ENCODE results near the gene HMX3. TPM values are rescaled to one million over a fixed set of nuclear protein-coding genes. Genes with fewer than 3 reads are reported as not detected.

Gene HMX3
- total RNA-seq, 1 donor from 2014 or later: not detected

DNA sequence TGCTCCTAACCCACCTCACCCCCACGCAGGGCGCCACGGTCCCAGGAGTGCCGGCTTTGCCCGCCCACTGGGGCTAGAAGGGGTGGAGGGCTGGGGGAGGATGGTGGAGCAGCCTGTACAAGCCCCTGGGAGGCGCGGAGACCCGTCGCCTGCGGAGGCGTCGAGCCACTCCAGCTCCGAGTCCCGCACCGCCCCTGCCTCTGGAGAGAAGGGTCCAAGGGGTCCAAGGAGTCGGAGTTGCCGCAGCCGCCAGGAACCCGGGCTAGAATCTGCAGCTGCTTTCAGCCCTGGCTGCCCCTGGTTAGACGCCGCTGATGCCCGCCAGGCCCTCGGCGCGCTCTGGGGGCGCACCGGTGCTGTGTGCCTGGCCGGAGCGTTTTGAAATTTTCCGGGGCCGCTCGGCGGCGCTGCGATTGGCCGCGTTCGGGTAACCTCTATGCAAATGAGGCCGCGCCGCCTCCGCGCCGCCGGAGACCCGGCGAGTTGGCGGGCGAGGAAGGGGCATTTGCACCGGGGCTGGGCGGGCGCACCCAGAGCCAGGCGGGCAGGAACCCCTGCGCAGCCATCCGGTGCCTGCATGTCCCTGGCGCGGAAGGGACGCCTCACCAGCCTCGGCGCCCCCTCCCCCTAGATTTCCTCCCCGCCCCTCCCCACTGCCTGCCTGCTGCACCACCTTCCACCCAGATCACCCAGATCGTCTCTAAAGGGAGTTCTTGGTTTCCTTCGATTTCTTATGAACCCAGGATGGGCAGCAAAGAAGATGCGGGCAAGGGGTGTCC, 12.1 kb downstream of the HMX3 start, which contains the start of gene HMX2:
TSS of gene HMX2 (plus strand) at position 502 of the 779 bp plus-strand sequence. CDS start at position 745, 243 bp downstream.
- no peaks in the 10 kb centered on the region for H3K9me3 ChIP-seq (ENCODE audit: insufficient read depth, low read depth, low read length)
- no peak within 1 kb of the TSS for H3K9ac ChIP-seq (ENCODE audit: low read length)
- H3K27ac Mint-ChIP-seq (ENCODE audit: unreplicated experiment): peak within 1 kb of the TSS; percentile 81
- H3K79me2 ChIP-seq (ENCODE audit: insufficient read depth, low read length): no peaks in the 10 kb centered on the region
- FAIRE-seq (no peak), DNase-seq (ENCODE audit: low read depth) (no peak)
- H3K36me3 Mint-ChIP-seq (ENCODE audit: low read depth, unreplicated experiment): peaks cover 4% of the 10 kb centered on the region
- no peak within 1 kb of the TSS for H3K27ac ChIP-seq (ENCODE audit: low read depth, low read length)
- H3K4me3 Mint-ChIP-seq (ENCODE audit: unreplicated experiment): no peak within 1 kb of the TSS
- no peaks in the 10 kb centered on the region for H3K36me3 ChIP-seq (ENCODE audit: insufficient read depth, low read length)
- peaks cover 97% of the 10 kb centered on the region for H3K27me3 ChIP-seq (ENCODE audit: insufficient read depth, low read length)
- H3K4me1 Mint-ChIP-seq (ENCODE audit: low read depth, unreplicated experiment): no peaks in the 10 kb centered on the region
- H3K9me3 Mint-ChIP-seq (ENCODE audit: unreplicated experiment): peaks cover 21% of the 10 kb centered on the region
- H2AFZ ChIP-seq (ENCODE audit: low read depth, low read length): no peak within 1 kb of the TSS
- H3K27me3 Mint-ChIP-seq (ENCODE audit: low read depth, unreplicated experiment): peaks cover 78% of the 10 kb centered on the region
- H3K4me3 ChIP-seq (ENCODE audit: insufficient read depth, low read depth, low read length): no peak within 1 kb of the TSS
- peaks cover 5% of the 10 kb centered on the region for H3K4me1 ChIP-seq (ENCODE audit: insufficient read depth, low read length)
- H4K20me1 ChIP-seq (ENCODE audit: insufficient read depth, low read length): peaks cover 16% of the 10 kb centered on the region
- TF ChIP-seq, protein P1, sequence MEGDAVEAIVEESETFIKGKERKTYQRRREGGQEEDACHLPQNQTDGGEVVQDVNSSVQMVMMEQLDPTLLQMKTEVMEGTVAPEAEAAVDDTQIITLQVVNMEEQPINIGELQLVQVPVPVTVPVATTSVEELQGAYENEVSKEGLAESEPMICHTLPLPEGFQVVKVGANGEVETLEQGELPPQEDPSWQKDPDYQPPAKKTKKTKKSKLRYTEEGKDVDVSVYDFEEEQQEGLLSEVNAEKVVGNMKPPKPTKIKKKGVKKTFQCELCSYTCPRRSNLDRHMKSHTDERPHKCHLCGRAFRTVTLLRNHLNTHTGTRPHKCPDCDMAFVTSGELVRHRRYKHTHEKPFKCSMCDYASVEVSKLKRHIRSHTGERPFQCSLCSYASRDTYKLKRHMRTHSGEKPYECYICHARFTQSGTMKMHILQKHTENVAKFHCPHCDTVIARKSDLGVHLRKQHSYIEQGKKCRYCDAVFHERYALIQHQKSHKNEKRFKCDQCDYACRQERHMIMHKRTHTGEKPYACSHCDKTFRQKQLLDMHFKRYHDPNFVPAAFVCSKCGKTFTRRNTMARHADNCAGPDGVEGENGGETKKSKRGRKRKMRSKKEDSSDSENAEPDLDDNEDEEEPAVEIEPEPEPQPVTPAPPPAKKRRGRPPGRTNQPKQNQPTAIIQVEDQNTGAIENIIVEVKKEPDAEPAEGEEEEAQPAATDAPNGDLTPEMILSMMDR (IDR thresholded peaks at IDR 0.05; ENCODE audit: insufficient read depth, low read depth, low read length): no peak
- TF ChIP-seq EZH2 (IDR thresholded peaks at IDR 0.05; ENCODE audit: insufficient read depth, low read length): peak; percentile 70
- H3K4me2 ChIP-seq (ENCODE audit: low read length): peak within 1 kb of the TSS; percentile 5

DNA sequence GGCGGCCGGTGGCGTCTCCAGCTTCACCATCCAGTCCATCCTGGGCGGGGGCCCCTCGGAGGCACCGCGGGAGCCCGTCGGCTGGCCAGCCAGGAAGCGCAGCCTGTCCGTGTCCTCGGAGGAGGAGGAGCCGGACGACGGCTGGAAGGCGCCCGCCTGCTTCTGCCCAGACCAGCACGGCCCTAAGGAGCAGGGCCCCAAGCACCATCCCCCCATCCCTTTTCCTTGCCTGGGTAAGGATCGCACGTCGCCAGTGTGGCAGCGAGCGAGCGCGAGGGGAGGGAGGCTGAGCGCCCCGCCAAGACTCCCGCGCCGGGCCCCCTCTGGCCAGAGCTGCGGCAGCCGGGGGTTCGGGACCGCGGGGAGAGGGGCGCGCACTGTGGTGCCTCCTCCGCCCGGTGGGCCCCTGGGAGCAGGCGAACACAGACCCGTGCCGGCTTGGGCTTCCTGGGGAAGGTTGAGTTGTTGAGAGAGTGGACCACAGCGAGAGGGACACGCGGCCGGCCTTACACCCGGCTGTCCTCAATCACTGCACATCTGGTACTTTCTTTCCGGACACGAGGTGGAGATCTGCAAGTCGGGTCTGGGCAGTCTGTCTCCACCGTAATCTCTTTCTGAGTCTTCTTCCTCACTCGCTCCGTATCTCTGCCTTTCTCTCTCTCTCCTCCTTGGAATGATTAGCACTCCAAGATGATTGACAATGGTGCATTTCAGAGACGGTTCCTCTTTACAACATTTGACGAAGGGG, 12.8 kb downstream of the HMX3 start:
- Mint-ChIP-seq H3K4me3 (ENCODE audit: unreplicated experiment) (peak overlapping the region; percentile 37), H3K27me3 (ENCODE audit: low read depth, unreplicated experiment) (peaks cover 75% of the 10 kb centered on the region), H3K9me3 (ENCODE audit: unreplicated experiment) (peaks cover 20% of the 10 kb centered on the region), H3K27ac (ENCODE audit: unreplicated experiment) (peak overlapping the region; percentile 31), H3K4me1 (ENCODE audit: low read depth, unreplicated experiment) (no peaks in the 10 kb centered on the region), H3K36me3 (ENCODE audit: low read depth, unreplicated experiment) (peaks cover 4% of the 10 kb centered on the region)
- no peaks in the 10 kb centered on the region for H3K79me2 ChIP-seq (ENCODE audit: insufficient read depth, low read length)
- FAIRE-seq (no peak), DNase-seq (ENCODE audit: low read depth) (no peak)
- no peaks in the 10 kb centered on the region for H3K36me3 ChIP-seq (ENCODE audit: insufficient read depth, low read length)
- no peak overlapping the region for H3K27ac ChIP-seq (ENCODE audit: low read depth, low read length)
- H3K4me3 ChIP-seq (ENCODE audit: insufficient read depth, low read depth, low read length): no peak overlapping the region
- H3K4me1 ChIP-seq (ENCODE audit: insufficient read depth, low read length): peaks cover 5% of the 10 kb centered on the region
- no peak overlapping the region for H2AFZ ChIP-seq (ENCODE audit: low read depth, low read length)
- H3K4me2 ChIP-seq (ENCODE audit: low read length): peak overlapping the region; percentile 5
- H3K9me3 ChIP-seq (ENCODE audit: insufficient read depth, low read depth, low read length): no peaks in the 10 kb centered on the region
- no peak overlapping the region for H3K9ac ChIP-seq (ENCODE audit: low read length)
- TF ChIP-seq EZH2 (IDR thresholded peaks at IDR 0.05; ENCODE audit: insufficient read depth, low read length): peak; percentile 57
- TF ChIP-seq, protein P1 (IDR thresholded peaks at IDR 0.05; ENCODE audit: insufficient read depth, low read depth, low read length): no peak
- H4K20me1 ChIP-seq (ENCODE audit: insufficient read depth, low read length): peaks cover 16% of the 10 kb centered on the region
- H3K27me3 ChIP-seq (ENCODE audit: insufficient read depth, low read length): peaks cover 95% of the 10 kb centered on the region
